Heart left ventricle (tissue), 16 donors: Measurements from ENCODE around the gene KDSR. TPM values are rescaled to one million over a fixed set of nuclear protein-coding genes. Genes with fewer than 3 reads are reported as not detected.

Source experiments
- ATAC-seq, 4 donors: fragments of 200-7000 bp; cut with Tn5 transposase; one replicate each; pipeline ENCODE4 v1.9.1; 2020 to 2022; ENCODE audit warnings: moderate library complexity in 4 of 4, mild to moderate bottlenecking in 3 of 4, moderate number of reproducible peaks in 1 of 4
- DNase-seq, 5 donors: peaks; one replicate each; pipeline ENCODE4 v3.0.0-alpha.2; 2020
- H3K27ac ChIP-seq, 12 donors: fragments of 200-600 bp; sonication (generic) in 4 of 12; one replicate each; pipeline versions ENCODE4 v1.5.0 to v1.8.0; 2016 to 2022; ENCODE audit warnings: mild to moderate bottlenecking in 2 of 12
- H3K27me3 ChIP-seq, 9 donors: fragments of 200-600 bp; sonication (generic) in 2 of 9; one replicate each; pipeline versions ENCODE4 v1.5.1 to v1.8.0; 2016 to 2022; ENCODE audit warnings: mild to moderate bottlenecking in 3 of 9
- H3K36me3 ChIP-seq, 9 donors: fragments of 200-600 bp; sonication (generic) in 2 of 9; one replicate each; pipeline versions ENCODE4 v1.5.0 to v1.8.0; 2018 to 2022; ENCODE audit warnings: mild to moderate bottlenecking in 2 of 9
- H3K4me1 ChIP-seq, 12 donors: fragments of 200-600 bp; sonication (generic) in 4 of 12; one replicate each; pipeline versions ENCODE4 v1.5.0 to v1.8.0; 2016 to 2022; ENCODE audit warnings: mild to moderate bottlenecking in 3 of 12
- H3K4me3 ChIP-seq, 12 donors: fragments of 200-600 bp; sonication (generic) in 4 of 12; one replicate each; pipeline versions ENCODE4 v1.5.0 to v1.8.0; 2017 to 2022; ENCODE audit warnings: mild to moderate bottlenecking in 9 of 12, moderate library complexity in 4 of 12
- H3K9me3 ChIP-seq, 12 donors: fragments of 200-600 bp; sonication (generic) in 4 of 12; one replicate each; pipeline versions ENCODE4 v1.5.0 to v1.8.0; 2016 to 2022; ENCODE audit warnings: mild to moderate bottlenecking in 1 of 12
- CTCF ChIP-seq, 12 donors: fragments of 200-600 bp; sonication (generic) in 4 of 12; IDR thresholded peaks; one replicate each; pipeline versions ENCODE4 v1.5.0 to v1.8.0; 2018 to 2022; ENCODE audit warnings: antibody characterized with exemption in 12 of 12, mild to moderate bottlenecking in 5 of 12
- POLR2A ChIP-seq, 2 donors: fragments of 450-650 bp; IDR thresholded peaks; one replicate each; pipeline ENCODE4 v1.6.1; 2017; ENCODE audit warnings: antibody characterized with exemption in 2 of 2, mild to moderate bottlenecking in 2 of 2, moderate library complexity in 2 of 2
- WGBS, 4 donors: extraction: QIAGEN DNeasy Blood & Tissue Kit in 2 of 4; methylation state at CpG; one replicate each; pipeline versions ENCODE4 v1.1.5 to v1.1.7; 2013 to 2018; 5-methylcytosine and 5-hydroxymethylcytosine counted together
- intact Hi-C, 10 donors: fragments of 100-400 bp; cut with DNase I; formaldehyde crosslinking; loops; one replicate each; pipeline versions ENCODE4 v1.11.1 to v1.14.2; 2022
- polyA plus RNA-seq, 2 donors: library from polyadenylated mRNA; stranded (reverse); fragments of 200-250 nt; gene quantifications; one replicate each; pipeline ENCODE4 v1.2.3, GENCODE V29; 2013
- total RNA-seq, 9 donors: library from RNA; depleted of rRNA in 2 of 9; stranded (reverse); fragments of >200 nt in 2 of 9; fragmentation: NEBNext Ultra II Directional in 3 of 9; extraction: Animal tissue kit (Norgen Biotek cat#: 25700) in 3 of 9; gene quantifications; one replicate each; pipeline versions ENCODE4 v1.1.0 to v1.2.4, GENCODE V29; 2016 to 2023
- donor health status: ischemic (EF 13 %, LVEDD 7.1; RV severe dilation, severe dysfunction).
- donor health status: healthy with polysubstance abuse.
- donor health status: DM: no; HTN: yes; CAD: no.
- donor health status: DM: no; HTN: no; CAD: no.
- donor health status: ischemic (EF 25% LVEDD 6.9; RV normal size, moderate dysfunction).
- donor health status: ischemic (EF 25% LVEDD 5.7; RV mildly dilated, moderate dysfunction).
- donor health status: healthy.
- donor health status: DM: yes; HTN: yes; CAD: no.
- donor health status: ischemic (EF 35%, LVEDD 5.7; RV mildly dilated, moderate dysfunction).
- donor health status: nonischemic (EF 11% LVEDD 7.7; RV severe dilation, severe dysfunction).
- donor health status: DM: yes; HTN: yes; CAD: no.
- donor health status: PGD.
- donor health status: ischemic (EF 29% LVEDD 5.4; RV normal size, mild dysfunction).
- donor health status: nonischemic (EF 23%, LVEDD 6.1; RV moderate dilation, normal function).

Gene KDSR
- total and polyA plus RNA-seq, 11 donors: 10.7 to 45.6 (median 36.5) TPM

GRCh38 chr18:63284173-63284799 lies 82.7 kb downstream of the KDSR start:
- 96 to 100% (median 97%) methylated on average over 5 of the region's 5 CpGs for WGBS, 4 donors
- Histone ChIP-seq H3K27me3 (no peaks in the 10 kb centered on the region), H3K36me3 (peaks cover 0 to 6% (median 0%) of the 10 kb centered on the region in 9 donors), H3K27ac (peak overlapping the region in 1 of 12 donors; percentile 69), H3K4me3 (no peak overlapping the region), H3K4me1 (peaks cover 0 to 32% (median 0%) of the 10 kb centered on the region in 12 donors), H3K9me3 (no peaks in the 10 kb centered on the region)
- ATAC-seq (no peak), DNase-seq (no peak)
- intact Hi-C loops: no loop called here
- TF ChIP-seq CTCF (IDR thresholded peaks at IDR 0.05): no peak
- no peak for TF ChIP-seq POLR2A (IDR thresholded peaks at IDR 0.05)

GRCh38 chr18:63283305-63284094 lies 83.5 kb downstream of the KDSR start:
- DNase-seq (no peak), ATAC-seq (no peak)
- 88 to 94% (median 89%) methylated on average over 16 of the region's 16 CpGs for WGBS, 4 donors
- Histone ChIP-seq H3K9me3 (no peaks in the 10 kb centered on the region), H3K36me3 (peaks cover 0 to 6% (median 0%) of the 10 kb centered on the region in 9 donors), H3K27ac (peak overlapping the region in 1 of 12 donors; percentile 69), H3K4me1 (peaks cover 0 to 29% (median 0%) of the 10 kb centered on the region in 12 donors), H3K27me3 (no peaks in the 10 kb centered on the region), H3K4me3 (no peak overlapping the region)
- TF ChIP-seq CTCF (IDR thresholded peaks at IDR 0.05): no peak
- TF ChIP-seq POLR2A (IDR thresholded peaks at IDR 0.05): no peak
- intact Hi-C loops: no loop called here

- Histone ChIP-seq H3K27me3 (no peaks in the 10 kb centered on the region), H3K9me3 (no peaks in the 10 kb centered on the region), H3K4me1 (peaks cover 0 to 29% (median 2%) of the 10 kb centered on the region in 12 donors), H3K27ac (peak overlapping the region in 1 of 12 donors; percentile 69), H3K36me3 (peaks cover 0 to 6% (median 0%) of the 10 kb centered on the region in 9 donors), H3K4me3 (no peak overlapping the region)
- intact Hi-C loops: no loop called here
- ATAC-seq (no peak), DNase-seq (no peak)
- TF ChIP-seq POLR2A (IDR thresholded peaks at IDR 0.05): no peak
- TF ChIP-seq CTCF (IDR thresholded peaks at IDR 0.05): no peak
Measured at GRCh38 chr18:63282793-63283192, 84.2 kb downstream of the KDSR start.

Other genes with a start within 250 kb of the KDSR start
- gene BCL2, start 47.4 kb downstream of the KDSR start, total RNA-seq: 10 to 100 TPM in 4 of 9 donors, 1 to 10 TPM in 5; 4.8 to 24.2 (median 9.1) TPM
- gene BCL2, start 47.4 kb downstream of the KDSR start, polyA plus RNA-seq: 1 to 10 TPM; 2.9 to 4.5 TPM
- gene VPS4B, start 55.3 kb upstream of the KDSR start, total RNA-seq: 10 to 100 TPM; 13.5 to 40.0 (median 19.9) TPM
- 10 to 100 TPM in 1 of 2 donors, 1 to 10 TPM in 1; 4.2 to 13.1 TPM for gene VPS4B, start 55.3 kb upstream of the KDSR start, polyA plus RNA-seq
- not detected for gene SERPINB5, start 109.8 kb upstream of the KDSR start, total RNA-seq
- gene SERPINB5, start 109.8 kb upstream of the KDSR start, polyA plus RNA-seq: not detected
- gene SERPINB12, start 175.2 kb upstream of the KDSR start, total RNA-seq: not detected
- gene SERPINB12, start 175.2 kb upstream of the KDSR start, polyA plus RNA-seq: not detected
- not detected for gene SERPINB13, start 220.1 kb upstream of the KDSR start, total RNA-seq
- gene SERPINB13, start 220.1 kb upstream of the KDSR start, polyA plus RNA-seq: not detected